ENCODE data around the gene HELZ2.

The HELZ2 gene

GRCh38 chr20:63542031-63542559 lies 31.9 kb downstream of the HELZ2 start:
- Histone ChIP-seq H4K20me1 (ENCODE audit: control insufficient read depth, insufficient read depth, low read depth, low read length) (no peaks in the 10 kb centered on the region), H3K4me2 (ENCODE audit: low read length) (no peak overlapping the region), H3K9me3 (ENCODE audit: control insufficient read depth, insufficient read depth, low read length) (no peaks in the 10 kb centered on the region), H3K4me3 (ENCODE audit: low read length) (no peak overlapping the region), H3K27ac (ENCODE audit: low read depth, low read length) (no peak overlapping the region), H3K4me1 (ENCODE audit: control insufficient read depth, low read length) (peaks cover 27% of the 10 kb centered on the region), H3K36me3 (ENCODE audit: control insufficient read depth, low read length) (no peaks in the 10 kb centered on the region), H3F3A (ENCODE audit: control insufficient read depth, insufficient read depth) (no peaks in the 10 kb centered on the region), H3K27me3 (ENCODE audit: control insufficient read depth, low read length) (peaks cover 33% of the 10 kb centered on the region), H3K79me2 (ENCODE audit: control insufficient read depth, low read length) (no peaks in the 10 kb centered on the region), H3K9me2 (replicated peaks; ENCODE audit: control insufficient read depth, low read length) (no peaks in the 10 kb centered on the region)
- no peak for TF ChIP-seq EZH2phosphoT487 (IDR thresholded peaks at IDR 0.05; ENCODE audit: borderline replicate concordance, low read length)
- TF ChIP-seq CTCF (IDR thresholded peaks at IDR 0.05; ENCODE audit: low read depth, low read length, poor library complexity, severe bottlenecking) = no peak

- Histone ChIP-seq H3K4me3 (ENCODE audit: low read length) (no peak overlapping the region), H3F3A (ENCODE audit: control insufficient read depth, insufficient read depth) (no peaks in the 10 kb centered on the region), H3K9me3 (ENCODE audit: control insufficient read depth, insufficient read depth, low read length) (no peaks in the 10 kb centered on the region), H3K4me1 (ENCODE audit: control insufficient read depth, low read length) (peaks cover 34% of the 10 kb centered on the region), H3K27ac (ENCODE audit: low read depth, low read length) (no peak overlapping the region), H3K27me3 (ENCODE audit: control insufficient read depth, low read length) (peaks cover 29% of the 10 kb centered on the region), H3K79me2 (ENCODE audit: control insufficient read depth, low read length) (no peaks in the 10 kb centered on the region), H3K9me2 (replicated peaks; ENCODE audit: control insufficient read depth, low read length) (no peaks in the 10 kb centered on the region), H3K36me3 (ENCODE audit: control insufficient read depth, low read length) (no peaks in the 10 kb centered on the region), H3K4me2 (ENCODE audit: low read length) (no peak overlapping the region), H4K20me1 (ENCODE audit: control insufficient read depth, insufficient read depth, low read depth, low read length) (no peaks in the 10 kb centered on the region)
- TF ChIP-seq CTCF (IDR thresholded peaks at IDR 0.05; ENCODE audit: low read depth, low read length, poor library complexity, severe bottlenecking) (no peak), EZH2phosphoT487 (IDR thresholded peaks at IDR 0.05; ENCODE audit: borderline replicate concordance, low read length) (no peak)
These were observed 32.7 kb downstream of the HELZ2 start for GRCh38 chr20:63541371-63541770.

GRCh38 chr20:63540417-63541186 lies 33.4 kb downstream of the HELZ2 start:
- Histone ChIP-seq H3K27me3 (ENCODE audit: control insufficient read depth, low read length) (peaks cover 21% of the 10 kb centered on the region), H3K4me1 (ENCODE audit: control insufficient read depth, low read length) (peaks cover 28% of the 10 kb centered on the region), H3K27ac (ENCODE audit: low read depth, low read length) (no peak overlapping the region), H3K4me2 (ENCODE audit: low read length) (no peak overlapping the region), H3K36me3 (ENCODE audit: control insufficient read depth, low read length) (no peaks in the 10 kb centered on the region), H4K20me1 (ENCODE audit: control insufficient read depth, insufficient read depth, low read depth, low read length) (no peaks in the 10 kb centered on the region), H3K9me3 (ENCODE audit: control insufficient read depth, insufficient read depth, low read length) (no peaks in the 10 kb centered on the region), H3K9me2 (replicated peaks; ENCODE audit: control insufficient read depth, low read length) (no peaks in the 10 kb centered on the region), H3F3A (ENCODE audit: control insufficient read depth, insufficient read depth) (no peaks in the 10 kb centered on the region), H3K79me2 (ENCODE audit: control insufficient read depth, low read length) (no peaks in the 10 kb centered on the region), H3K4me3 (ENCODE audit: low read length) (no peak overlapping the region)
- no peak for TF ChIP-seq CTCF (IDR thresholded peaks at IDR 0.05; ENCODE audit: low read depth, low read length, poor library complexity, severe bottlenecking)
- no peak for TF ChIP-seq EZH2phosphoT487 (IDR thresholded peaks at IDR 0.05; ENCODE audit: borderline replicate concordance, low read length)

Measured in DOHH2 (cell line).